Measurements from ENCODE around the gene FBXW11. TPM values are rescaled to one million over a fixed set of nuclear protein-coding genes. Genes with fewer than 3 reads are reported as not detected.

The FBXW11 gene
- total RNA-seq, 1 donor from 2014 or later = 64.7 TPM

DNA sequence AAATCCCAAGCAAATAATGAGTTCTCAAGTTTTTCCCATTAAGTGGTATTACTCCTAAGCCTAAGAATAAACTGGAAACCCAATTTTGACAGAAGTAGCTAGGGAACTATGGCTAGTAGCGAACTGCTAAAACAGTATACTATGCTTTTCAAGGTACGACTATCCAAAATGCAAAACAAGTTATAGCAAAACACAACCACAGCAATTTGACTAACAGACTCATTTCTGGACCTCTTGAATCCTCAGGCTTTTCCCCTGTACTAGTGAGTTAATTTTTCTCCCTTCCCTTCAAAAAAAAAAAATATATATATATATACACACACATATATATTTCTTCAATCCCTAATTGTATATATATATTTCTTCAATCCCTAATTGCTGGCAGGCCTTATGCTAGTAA is 7.3 kb downstream of the FBXW11 start:
- no peak overlapping the region for H3K4me3 Mint-ChIP-seq (ENCODE audit: unreplicated experiment)

DNA sequence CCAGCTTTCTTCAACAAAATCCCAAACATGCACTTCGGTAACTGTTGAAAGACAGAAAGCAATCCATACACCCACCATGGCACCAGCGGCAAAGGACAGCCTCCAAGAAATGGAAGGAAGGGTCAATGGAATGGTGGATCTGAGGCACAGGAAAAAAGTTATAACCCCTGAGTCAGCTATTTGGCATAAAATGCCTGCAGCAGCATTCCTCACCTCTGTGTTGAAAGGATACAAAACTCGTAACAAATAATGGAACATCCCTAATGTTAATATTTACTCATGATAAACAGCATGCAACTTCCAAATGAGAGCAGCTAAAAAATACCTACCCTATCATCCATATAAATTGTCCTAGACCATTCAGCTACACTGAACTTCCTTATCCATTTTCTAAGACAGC is 9.4 kb downstream of the FBXW11 start:
- Mint-ChIP-seq H3K4me1 (ENCODE audit: low read depth, unreplicated experiment) (peaks cover 11% of the 10 kb centered on the region), H3K27me3 (ENCODE audit: low read depth, unreplicated experiment) (no peaks in the 10 kb centered on the region), H3K4me3 (ENCODE audit: unreplicated experiment) (no peak overlapping the region), H3K36me3 (ENCODE audit: low read depth, unreplicated experiment) (peaks cover 12% of the 10 kb centered on the region), H3K27ac (ENCODE audit: unreplicated experiment) (no peak overlapping the region), H3K9me3 (ENCODE audit: unreplicated experiment) (peaks cover 3% of the 10 kb centered on the region)
- no peak for DNase-seq (ENCODE audit: low read depth)
- Histone ChIP-seq H3K9ac (ENCODE audit: low read length) (no peak overlapping the region), H2AFZ (ENCODE audit: low read depth, low read length) (no peak overlapping the region), H4K20me1 (ENCODE audit: insufficient read depth, low read length) (peaks cover 91% of the 10 kb centered on the region), H3K9me3 (ENCODE audit: insufficient read depth, low read depth, low read length) (no peaks in the 10 kb centered on the region), H3K79me2 (ENCODE audit: insufficient read depth, low read length) (peaks cover 98% of the 10 kb centered on the region), H3K4me3 (ENCODE audit: insufficient read depth, low read depth, low read length) (no peak overlapping the region), H3K36me3 (ENCODE audit: insufficient read depth, low read length) (no peaks in the 10 kb centered on the region), H3K27me3 (ENCODE audit: insufficient read depth, low read length) (no peaks in the 10 kb centered on the region), H3K27ac (ENCODE audit: low read depth, low read length) (no peak overlapping the region), H3K4me1 (ENCODE audit: insufficient read depth, low read length) (no peaks in the 10 kb centered on the region), H3K4me2 (ENCODE audit: low read length) (no peak overlapping the region)
- TF ChIP-seq, protein P1, sequence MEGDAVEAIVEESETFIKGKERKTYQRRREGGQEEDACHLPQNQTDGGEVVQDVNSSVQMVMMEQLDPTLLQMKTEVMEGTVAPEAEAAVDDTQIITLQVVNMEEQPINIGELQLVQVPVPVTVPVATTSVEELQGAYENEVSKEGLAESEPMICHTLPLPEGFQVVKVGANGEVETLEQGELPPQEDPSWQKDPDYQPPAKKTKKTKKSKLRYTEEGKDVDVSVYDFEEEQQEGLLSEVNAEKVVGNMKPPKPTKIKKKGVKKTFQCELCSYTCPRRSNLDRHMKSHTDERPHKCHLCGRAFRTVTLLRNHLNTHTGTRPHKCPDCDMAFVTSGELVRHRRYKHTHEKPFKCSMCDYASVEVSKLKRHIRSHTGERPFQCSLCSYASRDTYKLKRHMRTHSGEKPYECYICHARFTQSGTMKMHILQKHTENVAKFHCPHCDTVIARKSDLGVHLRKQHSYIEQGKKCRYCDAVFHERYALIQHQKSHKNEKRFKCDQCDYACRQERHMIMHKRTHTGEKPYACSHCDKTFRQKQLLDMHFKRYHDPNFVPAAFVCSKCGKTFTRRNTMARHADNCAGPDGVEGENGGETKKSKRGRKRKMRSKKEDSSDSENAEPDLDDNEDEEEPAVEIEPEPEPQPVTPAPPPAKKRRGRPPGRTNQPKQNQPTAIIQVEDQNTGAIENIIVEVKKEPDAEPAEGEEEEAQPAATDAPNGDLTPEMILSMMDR (IDR thresholded peaks at IDR 0.05; ENCODE audit: insufficient read depth, low read depth, low read length) = no peak
- TF ChIP-seq EZH2 (IDR thresholded peaks at IDR 0.05; ENCODE audit: insufficient read depth, low read length) = no peak
- no peak for FAIRE-seq

More for the DNA sequence above, 7.3 kb downstream of the FBXW11 start:
- H3K4me2 ChIP-seq (ENCODE audit: low read length) = no peak overlapping the region
- no peaks in the 10 kb centered on the region for H3K36me3 ChIP-seq (ENCODE audit: insufficient read depth, low read length)
- no peaks in the 10 kb centered on the region for H3K27me3 ChIP-seq (ENCODE audit: insufficient read depth, low read length)
- no peak for DNase-seq (ENCODE audit: low read depth)
- Mint-ChIP-seq H3K36me3 (ENCODE audit: low read depth, unreplicated experiment) (peaks cover 8% of the 10 kb centered on the region), H3K4me1 (ENCODE audit: low read depth, unreplicated experiment) (peaks cover 26% of the 10 kb centered on the region), H3K9me3 (ENCODE audit: unreplicated experiment) (peaks cover 3% of the 10 kb centered on the region), H3K27ac (ENCODE audit: unreplicated experiment) (no peak overlapping the region), H3K27me3 (ENCODE audit: low read depth, unreplicated experiment) (no peaks in the 10 kb centered on the region)
- TF ChIP-seq EZH2 (IDR thresholded peaks at IDR 0.05; ENCODE audit: insufficient read depth, low read length) = no peak
- TF ChIP-seq, protein P1 (IDR thresholded peaks at IDR 0.05; ENCODE audit: insufficient read depth, low read depth, low read length) = no peak
- FAIRE-seq = peak; percentile 45
- no peak overlapping the region for H3K9ac ChIP-seq (ENCODE audit: low read length)
- no peak overlapping the region for H2AFZ ChIP-seq (ENCODE audit: low read depth, low read length)
- no peak overlapping the region for H3K4me3 ChIP-seq (ENCODE audit: insufficient read depth, low read depth, low read length)
- H3K79me2 ChIP-seq (ENCODE audit: insufficient read depth, low read length) = peaks cover 98% of the 10 kb centered on the region
- peaks cover 11% of the 10 kb centered on the region for H3K4me1 ChIP-seq (ENCODE audit: insufficient read depth, low read length)
- H4K20me1 ChIP-seq (ENCODE audit: insufficient read depth, low read length) = peaks cover 95% of the 10 kb centered on the region
- H3K9me3 ChIP-seq (ENCODE audit: insufficient read depth, low read depth, low read length) = no peaks in the 10 kb centered on the region
- H3K27ac ChIP-seq (ENCODE audit: low read depth, low read length) = no peak overlapping the region

DNA sequence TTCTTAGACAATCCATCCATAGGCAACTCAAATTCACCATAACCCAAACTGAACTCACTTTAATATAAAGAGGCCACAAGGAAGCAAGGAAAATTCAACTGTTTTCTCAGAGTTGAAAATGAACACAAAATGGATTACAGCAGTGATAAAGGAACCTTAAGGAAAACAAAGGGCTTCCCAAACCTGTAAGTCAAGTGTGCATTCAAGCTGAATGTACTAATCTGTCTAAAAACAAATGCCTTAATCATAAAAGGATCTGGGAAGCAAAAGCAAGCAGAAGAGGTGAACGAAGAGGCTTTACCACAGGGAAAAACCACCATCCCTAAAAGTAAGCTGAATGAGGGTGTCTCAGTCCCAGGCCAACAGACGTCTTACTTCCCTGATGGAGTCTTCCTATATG is 13.6 kb downstream of the FBXW11 start:
- H3K27me3 Mint-ChIP-seq (ENCODE audit: low read depth, unreplicated experiment) = no peaks in the 10 kb centered on the region
- no peaks in the 10 kb centered on the region for H3K9me3 Mint-ChIP-seq (ENCODE audit: unreplicated experiment)
- DNase-seq (ENCODE audit: low read depth) = no peak
- no peak overlapping the region for H3K27ac ChIP-seq (ENCODE audit: low read depth, low read length)
- no peak overlapping the region for H3K4me3 Mint-ChIP-seq (ENCODE audit: unreplicated experiment)
- no peak overlapping the region for H2AFZ ChIP-seq (ENCODE audit: low read depth, low read length)
- peaks cover 92% of the 10 kb centered on the region for H3K79me2 ChIP-seq (ENCODE audit: insufficient read depth, low read length)
- H3K27ac Mint-ChIP-seq (ENCODE audit: unreplicated experiment) = no peak overlapping the region
- H3K4me2 ChIP-seq (ENCODE audit: low read length) = no peak overlapping the region
- H3K36me3 ChIP-seq (ENCODE audit: insufficient read depth, low read length) = peaks cover 3% of the 10 kb centered on the region
- no peak overlapping the region for H3K4me3 ChIP-seq (ENCODE audit: insufficient read depth, low read depth, low read length)
- peaks cover 15% of the 10 kb centered on the region for H3K4me1 Mint-ChIP-seq (ENCODE audit: low read depth, unreplicated experiment)
- peaks cover 6% of the 10 kb centered on the region for H3K4me1 ChIP-seq (ENCODE audit: insufficient read depth, low read length)
- no peak overlapping the region for H3K9ac ChIP-seq (ENCODE audit: low read length)
- no peak for TF ChIP-seq EZH2 (IDR thresholded peaks at IDR 0.05; ENCODE audit: insufficient read depth, low read length)
- TF ChIP-seq, protein P1 (IDR thresholded peaks at IDR 0.05; ENCODE audit: insufficient read depth, low read depth, low read length) = no peak
- H4K20me1 ChIP-seq (ENCODE audit: insufficient read depth, low read length) = peaks cover 82% of the 10 kb centered on the region
- no peaks in the 10 kb centered on the region for H3K9me3 ChIP-seq (ENCODE audit: insufficient read depth, low read depth, low read length)
- no peaks in the 10 kb centered on the region for H3K27me3 ChIP-seq (ENCODE audit: insufficient read depth, low read length)
- H3K36me3 Mint-ChIP-seq (ENCODE audit: low read depth, unreplicated experiment) = peaks cover 10% of the 10 kb centered on the region
- FAIRE-seq = no peak

All from astrocyte (in vitro differentiated cells and primary cell).